ENCODE results near the gene IER5. TPM values are rescaled to one million over a fixed set of nuclear protein-coding genes. Genes with fewer than 3 reads are reported as not detected.
"Not testable (repeated sequence)": the region's sequence is repeated elsewhere in the genome, so short reads cannot be mapped to it uniquely, and the experiment has no call there.

IER5 gene
- total RNA-seq, 1 donor from 2014 or later = 8.8 TPM

GRCh38 chr1:181060066-181060465, 28.4 kb upstream of the IER5 start:
- Mint-ChIP-seq H3K4me1 (ENCODE audit: low read depth, unreplicated experiment) (peaks cover 17% of the 10 kb centered on the region), H3K36me3 (ENCODE audit: unreplicated experiment) (peaks cover 9% of the 10 kb centered on the region), H3K27ac (ENCODE audit: unreplicated experiment) (no peak overlapping the region), H3K9me3 (ENCODE audit: unreplicated experiment) (no peaks in the 10 kb centered on the region), H3K27me3 (ENCODE audit: unreplicated experiment) (no peaks in the 10 kb centered on the region), H3K4me3 (ENCODE audit: unreplicated experiment) (no peak overlapping the region)
- TF ChIP-seq CTCF (IDR thresholded peaks at IDR 0.05; ENCODE audit: partially characterized antibody, unreplicated experiment) = no peak
- no peak for DNase-seq

- not testable (repeated sequence) for H3K4me3 Mint-ChIP-seq (ENCODE audit: unreplicated experiment); H3K27ac Mint-ChIP-seq (ENCODE audit: unreplicated experiment); H3K27me3 Mint-ChIP-seq (ENCODE audit: unreplicated experiment); H3K36me3 Mint-ChIP-seq (ENCODE audit: unreplicated experiment); H3K9me3 Mint-ChIP-seq (ENCODE audit: unreplicated experiment); DNase-seq
- peaks cover 17% of the 10 kb centered on the region for H3K4me1 Mint-ChIP-seq (ENCODE audit: low read depth, unreplicated experiment)
Observed at GRCh38 chr1:181060947-181061346, 27.6 kb upstream of the IER5 start.

GRCh38 chr1:181061487-181061886, 27.0 kb upstream of the IER5 start:
- H3K27ac Mint-ChIP-seq (ENCODE audit: unreplicated experiment) = no peak overlapping the region
- peaks cover 9% of the 10 kb centered on the region for H3K36me3 Mint-ChIP-seq (ENCODE audit: unreplicated experiment)
- no peak for TF ChIP-seq CTCF (IDR thresholded peaks at IDR 0.05; ENCODE audit: partially characterized antibody, unreplicated experiment)
- H3K4me3 Mint-ChIP-seq (ENCODE audit: unreplicated experiment) = no peak overlapping the region
- no peaks in the 10 kb centered on the region for H3K9me3 Mint-ChIP-seq (ENCODE audit: unreplicated experiment)
- H3K4me1 Mint-ChIP-seq (ENCODE audit: low read depth, unreplicated experiment) = peaks cover 17% of the 10 kb centered on the region
- no peak for DNase-seq
- no peaks in the 10 kb centered on the region for H3K27me3 Mint-ChIP-seq (ENCODE audit: unreplicated experiment)

- Mint-ChIP-seq H3K4me3 (ENCODE audit: unreplicated experiment) (no peak overlapping the region), H3K36me3 (ENCODE audit: unreplicated experiment) (peaks cover 9% of the 10 kb centered on the region), H3K9me3 (ENCODE audit: unreplicated experiment) (no peaks in the 10 kb centered on the region), H3K27me3 (ENCODE audit: unreplicated experiment) (no peaks in the 10 kb centered on the region), H3K4me1 (ENCODE audit: low read depth, unreplicated experiment) (peaks cover 17% of the 10 kb centered on the region), H3K27ac (ENCODE audit: unreplicated experiment) (no peak overlapping the region)
- TF ChIP-seq CTCF (IDR thresholded peaks at IDR 0.05; ENCODE audit: partially characterized antibody, unreplicated experiment) = no peak
- DNase-seq = no peak
Observed at GRCh38 chr1:181061891-181062835, 26.3 kb upstream of the IER5 start.

- DNase-seq = no peak
- no peak overlapping the region for H3K27ac Mint-ChIP-seq (ENCODE audit: unreplicated experiment)
- H3K36me3 Mint-ChIP-seq (ENCODE audit: unreplicated experiment) = peaks cover 9% of the 10 kb centered on the region
- no peaks in the 10 kb centered on the region for H3K27me3 Mint-ChIP-seq (ENCODE audit: unreplicated experiment)
- no peak for TF ChIP-seq CTCF (IDR thresholded peaks at IDR 0.05; ENCODE audit: partially characterized antibody, unreplicated experiment)
- no peaks in the 10 kb centered on the region for H3K9me3 Mint-ChIP-seq (ENCODE audit: unreplicated experiment)
- peaks cover 17% of the 10 kb centered on the region for H3K4me1 Mint-ChIP-seq (ENCODE audit: low read depth, unreplicated experiment)
- H3K4me3 Mint-ChIP-seq (ENCODE audit: unreplicated experiment) = no peak overlapping the region
Observed at GRCh38 chr1:181062836-181063428, 25.6 kb upstream of the IER5 start.
